Measurements from ENCODE around the gene TRIM17. TPM values are rescaled to one million over a fixed set of nuclear protein-coding genes. Genes with fewer than 3 reads are reported as not detected.

Gene TRIM17
- total and polyA plus RNA-seq, 12 donors: 0.17 to 7.4 (median 0.96) TPM; not detected in 3

DNA sequence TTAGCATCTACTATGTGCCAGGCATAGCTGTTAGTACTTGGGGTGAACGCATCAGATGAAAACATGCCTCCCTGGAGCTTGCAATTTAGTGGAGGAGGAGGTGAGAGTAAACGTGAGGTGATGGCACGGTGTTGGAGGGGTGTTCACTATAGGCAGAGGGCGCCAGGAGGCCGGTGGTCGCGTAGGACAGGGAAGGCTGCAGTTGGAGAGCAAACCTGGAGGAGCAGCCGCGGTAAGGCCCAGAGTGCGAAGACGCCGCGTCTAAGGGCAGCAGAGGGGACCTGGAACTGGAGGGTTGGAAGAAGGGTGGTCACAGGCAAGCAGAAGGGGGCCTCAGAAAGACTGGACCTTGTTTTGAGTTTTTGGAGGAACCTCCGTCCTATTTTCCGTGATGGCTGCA lies 30.2 kb upstream of the TRIM17 start:
- Histone ChIP-seq H3K4me3 (no peak overlapping the region), H3K9me3 (replicated peaks in 1 of 3) (no peaks in the 10 kb centered on the region), H3K36me3 (replicated peaks in 1 of 2) (no peaks in the 10 kb centered on the region), H3K27ac (no peak overlapping the region), H3K4me1 (replicated peaks in 1 of 2) (no peaks in the 10 kb centered on the region), H3K27me3 (peaks cover 5% of the 10 kb centered on the region)
- no peak for TF ChIP-seq POLR2A (IDR thresholded peaks at IDR 0.05)
- TF ChIP-seq, protein P1, sequence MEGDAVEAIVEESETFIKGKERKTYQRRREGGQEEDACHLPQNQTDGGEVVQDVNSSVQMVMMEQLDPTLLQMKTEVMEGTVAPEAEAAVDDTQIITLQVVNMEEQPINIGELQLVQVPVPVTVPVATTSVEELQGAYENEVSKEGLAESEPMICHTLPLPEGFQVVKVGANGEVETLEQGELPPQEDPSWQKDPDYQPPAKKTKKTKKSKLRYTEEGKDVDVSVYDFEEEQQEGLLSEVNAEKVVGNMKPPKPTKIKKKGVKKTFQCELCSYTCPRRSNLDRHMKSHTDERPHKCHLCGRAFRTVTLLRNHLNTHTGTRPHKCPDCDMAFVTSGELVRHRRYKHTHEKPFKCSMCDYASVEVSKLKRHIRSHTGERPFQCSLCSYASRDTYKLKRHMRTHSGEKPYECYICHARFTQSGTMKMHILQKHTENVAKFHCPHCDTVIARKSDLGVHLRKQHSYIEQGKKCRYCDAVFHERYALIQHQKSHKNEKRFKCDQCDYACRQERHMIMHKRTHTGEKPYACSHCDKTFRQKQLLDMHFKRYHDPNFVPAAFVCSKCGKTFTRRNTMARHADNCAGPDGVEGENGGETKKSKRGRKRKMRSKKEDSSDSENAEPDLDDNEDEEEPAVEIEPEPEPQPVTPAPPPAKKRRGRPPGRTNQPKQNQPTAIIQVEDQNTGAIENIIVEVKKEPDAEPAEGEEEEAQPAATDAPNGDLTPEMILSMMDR (IDR thresholded peaks at IDR 0.05): no peak
- intact Hi-C loops (cut with DNase I): loop anchor here in 1 of 2 donors (5.0 kb wide), 1 partner anchor 60 kb away; no protein-coding TSS in a partner anchor
- WGBS, 4 donors: 50 to 76% (median 59%) methylated on average over 15 of the region's 15 CpGs
- no peak for DNase-seq

DNA sequence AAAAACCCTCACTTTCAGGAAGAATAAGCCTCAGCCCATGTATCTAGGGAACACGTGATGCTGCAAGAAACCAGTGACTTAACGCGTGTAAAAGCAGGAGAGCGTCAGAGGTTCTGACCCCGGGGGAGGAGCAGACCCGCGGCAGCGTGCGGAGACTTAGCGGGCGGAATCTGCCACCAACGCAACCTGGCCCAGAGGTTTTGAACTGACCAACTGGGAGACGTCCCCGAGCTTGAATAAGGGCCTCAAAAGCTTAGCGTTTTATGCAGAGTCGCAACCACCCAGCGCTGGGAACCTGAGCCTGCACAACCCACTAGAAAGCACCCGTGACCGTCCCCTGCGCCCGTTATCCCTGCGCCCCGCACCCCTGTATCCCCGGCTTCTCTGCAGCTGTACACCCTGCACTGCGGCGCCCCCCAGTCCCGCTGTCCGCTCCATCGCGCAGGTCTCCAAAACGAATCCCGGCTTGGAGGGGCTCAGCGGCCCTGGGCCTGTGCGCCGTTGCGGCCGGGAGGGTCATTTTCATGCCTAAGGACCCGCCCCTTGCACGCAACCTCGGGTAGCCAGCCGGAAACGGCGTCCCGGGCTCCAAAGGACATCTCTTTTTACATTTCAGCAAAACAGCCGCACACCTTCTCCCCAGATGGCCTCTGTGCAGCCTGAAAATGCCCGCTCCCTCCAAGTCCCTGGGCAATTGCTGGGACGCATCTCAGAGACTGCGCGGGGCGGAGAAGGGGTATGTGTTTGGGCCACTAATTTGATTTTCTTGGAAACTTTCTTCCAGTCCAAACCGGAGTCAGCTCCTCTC lies 29.4 kb upstream of the TRIM17 start:
- Histone ChIP-seq H3K27ac (no peak overlapping the region), H3K36me3 (replicated peaks in 1 of 2) (no peaks in the 10 kb centered on the region), H3K27me3 (peaks cover 5% of the 10 kb centered on the region), H3K4me3 (peak overlapping the region in 2 of 4 donors; percentile 21 to 29), H3K9me3 (replicated peaks in 1 of 3) (no peaks in the 10 kb centered on the region), H3K4me1 (replicated peaks in 1 of 2) (no peaks in the 10 kb centered on the region)
- peak in 6 of 7 donors; percentile 31 to 66 (median 52) for DNase-seq
- WGBS, 4 donors: 8 to 22% (median 14%) methylated on average over 29 to 51 of the region's 51 CpGs
- intact Hi-C loops (cut with DNase I): loop anchor here in 1 of 2 donors (5.0 kb wide), 1 partner anchor 59 kb away; no protein-coding TSS in a partner anchor
- TF ChIP-seq POLR2A (IDR thresholded peaks at IDR 0.05): peak in 1 of 2 donors; percentile 34
- TF ChIP-seq, protein P1 (IDR thresholded peaks at IDR 0.05): no peak

DNA sequence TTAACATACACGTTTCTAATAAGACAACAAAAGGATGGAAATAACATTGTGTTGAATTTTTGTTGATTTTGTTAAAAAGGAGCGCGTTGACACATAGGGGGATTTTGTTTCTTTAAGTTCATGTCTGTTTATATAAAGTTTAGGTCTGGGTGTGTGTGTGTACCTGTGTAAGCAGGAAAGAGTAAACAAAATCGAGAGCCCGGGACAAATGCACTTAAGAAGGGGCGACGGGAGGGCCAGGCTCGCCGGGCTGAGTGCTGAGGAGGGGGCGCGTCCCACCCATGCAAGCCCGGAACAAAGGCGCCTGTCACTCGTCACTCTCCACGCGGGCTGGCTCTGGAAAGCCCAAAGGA lies 28.8 kb upstream of the TRIM17 start:
- no peak for TF ChIP-seq POLR2A (IDR thresholded peaks at IDR 0.05)
- Histone ChIP-seq H3K4me3 (peak overlapping the region in 1 of 4 donors; percentile 29), H3K27me3 (peaks cover 6% of the 10 kb centered on the region), H3K27ac (no peak overlapping the region), H3K9me3 (replicated peaks in 1 of 3) (no peaks in the 10 kb centered on the region), H3K36me3 (replicated peaks in 1 of 2) (no peaks in the 10 kb centered on the region), H3K4me1 (replicated peaks in 1 of 2) (no peaks in the 10 kb centered on the region)
- intact Hi-C loops (cut with DNase I): loop anchor here in 1 of 2 donors (5.0 kb wide), 1 partner anchor 58 kb away; no protein-coding TSS in a partner anchor
- no peak for DNase-seq
- WGBS, 4 donors: 13 to 25% (median 19%) methylated on average over 15 to 16 of the region's 16 CpGs

DNA sequence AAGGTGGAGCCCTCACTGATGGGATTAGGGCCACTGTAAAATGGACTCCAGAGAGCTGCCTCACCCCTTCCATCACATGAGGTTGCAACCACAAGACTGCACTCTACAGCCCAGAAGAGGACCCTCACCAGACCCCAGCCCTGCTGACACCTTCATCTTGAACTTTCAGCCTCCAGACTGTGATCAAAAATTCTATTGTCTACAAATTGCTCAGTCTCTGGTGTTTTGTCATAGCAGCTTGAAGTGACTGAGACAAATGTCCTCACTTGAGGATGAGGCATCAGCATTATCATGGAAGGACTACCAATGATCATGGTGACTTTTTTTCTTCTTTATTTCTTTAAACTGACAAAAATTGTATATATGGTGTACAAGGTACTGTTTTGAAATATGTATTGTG lies 26.7 kb upstream of the TRIM17 start:
- Histone ChIP-seq H3K27me3 (peaks cover 15% of the 10 kb centered on the region), H3K27ac (no peak overlapping the region), H3K4me3 (no peak overlapping the region), H3K9me3 (replicated peaks in 1 of 3) (no peaks in the 10 kb centered on the region), H3K36me3 (replicated peaks in 1 of 2) (no peaks in the 10 kb centered on the region), H3K4me1 (replicated peaks in 1 of 2) (no peaks in the 10 kb centered on the region)
- DNase-seq: no peak
- no peak for TF ChIP-seq POLR2A (IDR thresholded peaks at IDR 0.05)
- TF ChIP-seq, protein P1 (IDR thresholded peaks at IDR 0.05): no peak
- intact Hi-C loops (cut with DNase I): no loop called here

Data from adrenal gland (tissue), 12 donors.